K562 (cell line): ENCODE measurements around the gene UBE2L5. TPM values are rescaled to one million over a fixed set of nuclear protein-coding genes. Genes with fewer than 3 reads are reported as not detected.

Source experiments
- ATAC-seq: fragments of 200-7000 bp; cut with Tn5 transposase; 3 replicates; pipeline ENCODE4 v1.9.1; 2020; ENCODE audit warnings: moderate library complexity
- BruUV-seq: library from RNA; stranded (reverse); fragments of 400-500 nt; replicated peaks from 2 replicates; lab custom pipeline; 2021; lab: Mats Ljungman, UMichigan
- CTCF ChIA-PET: fragments of 300-600 bp; formaldehyde crosslinking; extraction: SDS; loops from one replicate; lab custom pipeline; 2021; ENCODE audit warnings: low intra/inter-chr PET ratio; lab: Yijun Ruan, JAX
- POLR2A ChIA-PET: fragments of 300-600, 350-650 bp; sonication (Branson Sonifier 250); formaldehyde crosslinking; extraction: SDS; loops from one replicate; lab custom pipeline; 2021; ENCODE audit warnings: antibody characterized with exemption, inconsistent platforms; lab: Yijun Ruan, JAX
- DNase-seq, 4 experiments: peaks; one replicate each; pipeline versions ENCODE4 v3.0.0 to v3.0.0-alpha.2; 2011 to 2018; ENCODE audit warnings: low spot score in 3 of 4, mixed read lengths in 3 of 4; ENCODE audit errors: extremely low read depth in 1 of 4
- FAIRE-seq: peaks from 2 replicates; lab custom pipeline; 2011; peaks lifted over from hg19 to GRCh38; lab: Jason Lieb, UNC
- H2AFZ ChIP-seq: 2 replicates; pipeline ENCODE4 v1.6.0; 2011; ENCODE audit warnings: low read depth, low read length, control low read depth, inconsistent platforms
- H3K27ac ChIP-seq: fragments of 200-600 bp; 3 replicates; pipeline ENCODE4 v1.8.0; 2011; ENCODE audit warnings: low read depth, mild to moderate bottlenecking, control low read depth, inconsistent platforms, low read length, moderate library complexity, mixed read lengths; ENCODE audit errors: extremely low read depth
- H3K27me3 ChIP-seq, 2 experiments: fragments of 300-600 bp in 1 of 2; 2 replicates in 1 of 2; 3 replicates in 1 of 2; pipeline versions ENCODE4 v1.6.0 to v1.8.0; 2011; ENCODE audit warnings: inconsistent platforms in 2 of 2, low read length in 2 of 2, mild to moderate bottlenecking in 1 of 2, mixed read lengths in 1 of 2, moderate library complexity in 1 of 2; ENCODE audit not compliant: control insufficient read depth in 2 of 2, insufficient read depth in 2 of 2
- H3K36me3 ChIP-seq: fragments of 300-600 bp; 3 replicates; pipeline ENCODE4 v1.8.0; 2011; ENCODE audit warnings: mild to moderate bottlenecking, low read length, inconsistent platforms; ENCODE audit not compliant: control insufficient read depth, insufficient read depth
- H3K4me1 ChIP-seq, 2 experiments: fragments of 200-600 bp in 1 of 2; replicated peaks in 1 of 2; 2 replicates in 1 of 2; 3 replicates in 1 of 2; pipeline versions ENCODE4 v1.5.1 to v1.8.0; 2011; ENCODE audit warnings: inconsistent platforms in 2 of 2, low read length in 2 of 2, mild to moderate bottlenecking in 1 of 2, mixed read lengths in 1 of 2, moderate library complexity in 1 of 2; ENCODE audit not compliant: control insufficient read depth in 2 of 2, insufficient read depth in 2 of 2
- H3K4me2 ChIP-seq: 2 replicates; pipeline ENCODE4 v1.6.1; 2011; ENCODE audit warnings: low read length, control low read depth, inconsistent platforms, mixed read lengths; ENCODE audit not compliant: insufficient read depth
- H3K4me3 ChIP-seq: fragments of 200-600 bp; sonication (generic), shearing (Covaris generic); 2 replicates; pipeline ENCODE4 v1.5.1; 2016; ENCODE audit warnings: control low read depth, inconsistent platforms
- H3K79me2 ChIP-seq: fragments of 200-600 bp; 3 replicates; pipeline ENCODE4 v1.8.0; 2011; ENCODE audit warnings: low read length, inconsistent platforms; ENCODE audit not compliant: control insufficient read depth, insufficient read depth
- H3K9ac ChIP-seq, 2 experiments: 2 replicates each; pipeline versions ENCODE4 v1.6.0 to v1.6.1; 2011; ENCODE audit warnings: low read depth in 2 of 2, low read length in 2 of 2, control low read depth in 1 of 2, inconsistent platforms in 1 of 2, mild to moderate bottlenecking in 1 of 2, mixed read lengths in 1 of 2; ENCODE audit not compliant: insufficient read depth in 1 of 2
- H3K9me1 ChIP-seq: one replicate; pipeline ENCODE4 v1.6.0; 2011; ENCODE audit warnings: inconsistent platforms, mild to moderate bottlenecking, low read length, moderate library complexity; ENCODE audit not compliant: control insufficient read depth, insufficient read depth
- H3K9me3 ChIP-seq: replicated peaks from 2 replicates; pipeline ENCODE4 v1.5.1; 2011; ENCODE audit warnings: low read depth, low read length, inconsistent platforms; ENCODE audit not compliant: control insufficient read depth, insufficient read depth
- H4K20me1 ChIP-seq: replicated peaks from 2 replicates; pipeline ENCODE4 v1.6.1; 2011; ENCODE audit warnings: low read length, inconsistent platforms, mixed read lengths; ENCODE audit not compliant: control insufficient read depth, insufficient read depth
- ELF2 ChIP-seq: fragments of 250-450 bp; sonication (Bioruptor Pico); IDR thresholded peaks from 2 replicates; pipeline ENCODE4 v1.5.0; 2021; ENCODE audit warnings: mild to moderate bottlenecking
- RAD21 ChIP-seq, 2 experiments: fragments of 250-450 bp in 1 of 2; fragments of 450-650 bp in 1 of 2; sonication (Bioruptor Pico) in 1 of 2; formaldehyde crosslinking in 1 of 2; IDR thresholded peaks in 1 of 2; conservative IDR thresholded peaks in 1 of 2; 2 replicates each; pipeline versions ENCODE4 v1.4.0 to v1.8.0; 2020 to 2022; ENCODE audit warnings: mild to moderate bottlenecking in 2 of 2, moderate library complexity in 1 of 2
- ZNF12 ChIP-seq: sonication (generic); formaldehyde crosslinking; IDR thresholded peaks from 2 replicates; pipeline ENCODE4 v1.4.0; 2020; ENCODE audit warnings: mild to moderate bottlenecking, missing genetic modification reagents
- WGBS: fragments of 100-300 bp; shearing (Covaris generic); methylation state at CpG from one replicate; pipeline ENCODE4 v1.1.6; 2016; ENCODE audit warnings: low coverage, mixed read lengths; ENCODE audit not compliant: insufficient coverage; ENCODE audit errors: missing lambda C conversion rate; 5-methylcytosine and 5-hydroxymethylcytosine counted together
- in situ Hi-C: fragments of 300-500 bp; cut with MboI; formaldehyde crosslinking; loops from 4 replicates; pipeline ENCODE4 v1.15.0; 2018; ENCODE audit warnings: inconsistent platforms, mixed read lengths
- intact Hi-C: fragments of 100-400 bp; cut with micrococcal nuclease; formaldehyde crosslinking; loops from 2 replicates; pipeline ENCODE4 v1.14.2; 2022
- polyA plus RNA-seq, 8 experiments: library from polyadenylated mRNA; depleted of rRNA in 4 of 8; stranded (reverse) in 5 of 8; unstranded in 3 of 8; fragments of >200 nt; fragmentation: Nextera tagmentation in 2 of 8; fragmentation: Illumina TruSeq in 1 of 8; extraction: Ambion mirVana in 2 of 8; extraction: Trizol in 1 of 8; gene quantifications; 2 replicates each; pipeline versions ENCODE4 v1.2.1 to v1.2.3, GENCODE V29; 2011 to 2014; ENCODE audit warnings: inconsistent platforms in 1 of 8, missing spikeins in 1 of 8
- total RNA-seq, 7 experiments: library from RNA; depleted of rRNA in 6 of 7; stranded (reverse); fragments of >200 nt in 6 of 7; fragmentation: Illumina TruSeq in 2 of 7; extraction: Trizol in 2 of 7; gene quantifications; 2 replicates each; pipeline versions ENCODE4 v1.2.1 to v1.2.3, GENCODE V29; 2011 to 2021; ENCODE audit warnings: low replicate concordance in 1 of 7
- TF ChIP-seq, protein P1 (sequence below), 2 experiments: fragments of 450-650 bp; formaldehyde crosslinking in 1 of 2; IDR thresholded peaks; 2 replicates each; pipeline versions ENCODE4 v1.4.0 to v1.6.1; 2014 to 2020; ENCODE audit warnings: mild to moderate bottlenecking in 2 of 2, borderline replicate concordance in 1 of 2, low read depth in 1 of 2

The UBE2L5 gene
- total and polyA plus RNA-seq, 9 of the 15 experiments (the other 6 are each of a cell fraction or from before 2014, with no cell fraction given) = 0.22 to 1.5 (median 0.86) TPM; not detected in 6

DNA sequence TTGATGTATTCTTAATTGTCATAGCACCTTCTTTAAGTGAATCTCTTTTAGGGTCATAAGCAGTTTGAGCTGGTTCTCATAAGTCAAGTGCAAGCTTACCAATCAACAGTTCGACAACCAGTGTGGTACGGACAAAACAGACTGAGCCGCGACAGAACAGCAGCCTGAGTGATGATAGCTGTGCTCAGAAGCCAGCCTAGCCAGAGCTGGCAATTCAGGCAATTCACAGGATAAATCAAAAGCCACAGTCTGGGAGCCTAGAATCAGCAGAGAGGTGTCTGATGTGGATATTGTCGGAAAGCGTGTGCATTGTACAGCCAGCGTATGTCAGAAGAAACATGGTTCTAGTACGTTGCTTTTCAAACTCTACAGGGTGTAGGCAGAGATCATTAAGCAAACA lies 14.9 kb downstream of the UBE2L5 start:
- no peak overlapping the region for H3K27ac ChIP-seq
- H3K36me3 ChIP-seq = no peaks in the 10 kb centered on the region
- intact Hi-C loops (no loop called here), in situ Hi-C loops (no loop called here)
- H3K4me1 ChIP-seq = no peaks in the 10 kb centered on the region
- no peak overlapping the region for H3K4me3 ChIP-seq
- no peaks in the 10 kb centered on the region for H4K20me1 ChIP-seq
- H3K9me1 ChIP-seq = no peaks in the 10 kb centered on the region
- H3K27me3 ChIP-seq = peaks cover 4 to 8% of the 10 kb centered on the region in 2 experiments; a peak in 3 of 5 replicates
- H3K9ac ChIP-seq = no peak overlapping the region
- TF ChIP-seq, protein P1, sequence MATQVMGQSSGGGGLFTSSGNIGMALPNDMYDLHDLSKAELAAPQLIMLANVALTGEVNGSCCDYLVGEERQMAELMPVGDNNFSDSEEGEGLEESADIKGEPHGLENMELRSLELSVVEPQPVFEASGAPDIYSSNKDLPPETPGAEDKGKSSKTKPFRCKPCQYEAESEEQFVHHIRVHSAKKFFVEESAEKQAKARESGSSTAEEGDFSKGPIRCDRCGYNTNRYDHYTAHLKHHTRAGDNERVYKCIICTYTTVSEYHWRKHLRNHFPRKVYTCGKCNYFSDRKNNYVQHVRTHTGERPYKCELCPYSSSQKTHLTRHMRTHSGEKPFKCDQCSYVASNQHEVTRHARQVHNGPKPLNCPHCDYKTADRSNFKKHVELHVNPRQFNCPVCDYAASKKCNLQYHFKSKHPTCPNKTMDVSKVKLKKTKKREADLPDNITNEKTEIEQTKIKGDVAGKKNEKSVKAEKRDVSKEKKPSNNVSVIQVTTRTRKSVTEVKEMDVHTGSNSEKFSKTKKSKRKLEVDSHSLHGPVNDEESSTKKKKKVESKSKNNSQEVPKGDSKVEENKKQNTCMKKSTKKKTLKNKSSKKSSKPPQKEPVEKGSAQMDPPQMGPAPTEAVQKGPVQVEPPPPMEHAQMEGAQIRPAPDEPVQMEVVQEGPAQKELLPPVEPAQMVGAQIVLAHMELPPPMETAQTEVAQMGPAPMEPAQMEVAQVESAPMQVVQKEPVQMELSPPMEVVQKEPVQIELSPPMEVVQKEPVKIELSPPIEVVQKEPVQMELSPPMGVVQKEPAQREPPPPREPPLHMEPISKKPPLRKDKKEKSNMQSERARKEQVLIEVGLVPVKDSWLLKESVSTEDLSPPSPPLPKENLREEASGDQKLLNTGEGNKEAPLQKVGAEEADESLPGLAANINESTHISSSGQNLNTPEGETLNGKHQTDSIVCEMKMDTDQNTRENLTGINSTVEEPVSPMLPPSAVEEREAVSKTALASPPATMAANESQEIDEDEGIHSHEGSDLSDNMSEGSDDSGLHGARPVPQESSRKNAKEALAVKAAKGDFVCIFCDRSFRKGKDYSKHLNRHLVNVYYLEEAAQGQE (IDR thresholded peaks at IDR 0.05; ENCODE audit: borderline replicate concordance) = no peak
- TF ChIP-seq, protein P1 (CRISPR knock-in tag; IDR thresholded peaks at IDR 0.05; ENCODE audit: low read depth) = no peak
- TF ChIP-seq RAD21 (CRISPR knock-in tag; conservative IDR thresholded peaks at IDR 0.05 in 1 of 2, IDR thresholded peaks at IDR 0.05 in 1 of 2) = no peak
- TF ChIP-seq ELF2 (CRISPR knock-in tag) = no peak
- no peak for TF ChIP-seq ZNF12 (CRISPR knock-in tag)
- 23% methylated on average over 8 of the region's 8 CpGs for WGBS
- FAIRE-seq (no peak), ATAC-seq (no peak), DNase-seq (no peak)
- ChIA-PET CTCF (no interaction called here), POLR2A (interaction anchor here (1.0 kb wide), 1 partner anchor 10 kb away, joined by 4 read pairs; no protein-coding TSS in a partner anchor)
- no peak overlapping the region for H3K4me2 ChIP-seq
- no peak overlapping the region for H2AFZ ChIP-seq
- H3K79me2 ChIP-seq = no peaks in the 10 kb centered on the region
- H3K9me3 ChIP-seq = no peaks in the 10 kb centered on the region
- no TSS peak for BruUV-seq
